IMR-90 (cell line): ENCODE results near the gene TTI1. TPM values are rescaled to one million over a fixed set of nuclear protein-coding genes. Genes with fewer than 3 reads are reported as not detected.

ENCODE experiments used
- ATAC-seq: fragments of 200-7000 bp; cut with Tn5 transposase; 2 replicates; pipeline ENCODE4 v1.9.1; 2020; ENCODE audit warnings: low read depth, mild to moderate bottlenecking, moderate library complexity
- BruUV-seq: library from RNA; stranded (reverse); fragments of 400-500 nt; replicated peaks from 2 replicates; lab custom pipeline; 2021; lab: Mats Ljungman, UMichigan
- CTCF ChIA-PET: fragments of 300-600 bp; formaldehyde crosslinking; extraction: SDS; loops from one replicate; lab custom pipeline; 2021; ENCODE audit warnings: antibody characterized with exemption; lab: Yijun Ruan, JAX
- POLR2A ChIA-PET: fragments of 300-600 bp; sonication (Branson Sonifier 250); formaldehyde crosslinking; loops from one replicate; lab custom pipeline; 2022; ENCODE audit warnings: antibody characterized with exemption; ENCODE audit not compliant: unreplicated experiment; lab: Charles Lee
- DNase-seq: peaks from one replicate; pipeline ENCODE4 v3.0.0; 2013
- H2AFZ ChIP-seq: replicated peaks from 2 replicates; pipeline ENCODE3; 2013; ENCODE audit warnings: low read length, mild to moderate bottlenecking; ENCODE audit not compliant: poor library complexity
- H2AK5ac ChIP-seq: 2 replicates; pipeline ENCODE4 v1.6.1; 2013; ENCODE audit warnings: low read depth, low read length, inconsistent platforms
- H2AK9ac ChIP-seq: replicated peaks from 2 replicates; pipeline ENCODE3; 2013; ENCODE audit warnings: mild to moderate bottlenecking, low read depth, low read length, moderate library complexity; ENCODE audit not compliant: poor library complexity
- H2BK120ac ChIP-seq: 2 replicates; pipeline ENCODE4 v1.6.1; 2013; ENCODE audit warnings: low read depth, low read length, inconsistent platforms
- H2BK15ac ChIP-seq: 3 replicates; pipeline ENCODE4 v1.6.1; 2013; ENCODE audit warnings: low read depth, low read length, inconsistent platforms
- H2BK20ac ChIP-seq: 2 replicates; pipeline ENCODE4 v1.6.1; 2013; ENCODE audit warnings: low read depth, mild to moderate bottlenecking, inconsistent platforms, low read length, moderate library complexity
- H2BK5ac ChIP-seq: 2 replicates; pipeline ENCODE4 v1.6.1; 2013; ENCODE audit warnings: mild to moderate bottlenecking, low read depth, low read length, inconsistent platforms; ENCODE audit not compliant: poor library complexity, severe bottlenecking
- H3K14ac ChIP-seq: replicated peaks from 2 replicates; pipeline ENCODE4 v1.6.1; 2013; ENCODE audit warnings: low read depth, low read length, inconsistent platforms
- H3K18ac ChIP-seq: 2 replicates; pipeline ENCODE4 v1.6.1; 2013; ENCODE audit warnings: low read depth, low read length, control low read depth
- H3K23ac ChIP-seq: 2 replicates; pipeline ENCODE4 v1.6.1; 2013; ENCODE audit warnings: low read depth, low read length, inconsistent platforms
- H3K27ac ChIP-seq: 2 replicates; pipeline ENCODE4 v1.5.1; 2013; ENCODE audit warnings: mild to moderate bottlenecking, control low read depth, low read length; ENCODE audit not compliant: insufficient read depth
- H3K27me3 ChIP-seq: 2 replicates; pipeline ENCODE4 v1.6.1; 2013; ENCODE audit warnings: low read length; ENCODE audit not compliant: control insufficient read depth, insufficient read depth
- H3K36me3 ChIP-seq: 2 replicates; pipeline ENCODE4 v1.6.1; 2013; ENCODE audit warnings: low read length, mixed read lengths; ENCODE audit not compliant: control insufficient read depth, insufficient read depth
- H3K4ac ChIP-seq: 2 replicates; pipeline ENCODE4 v1.6.1; 2013; ENCODE audit warnings: low read depth, low read length, inconsistent platforms
- H3K4me1 ChIP-seq: 2 replicates; pipeline ENCODE4 v1.6.1; 2013; ENCODE audit warnings: low read length, mixed read lengths; ENCODE audit not compliant: control insufficient read depth, insufficient read depth
- H3K4me2 ChIP-seq: 2 replicates; pipeline ENCODE4 v1.6.1; 2013; ENCODE audit warnings: low read depth, mild to moderate bottlenecking, control low read depth, low read length, moderate library complexity
- H3K4me3 ChIP-seq: 2 replicates; pipeline ENCODE4 v1.5.1; 2013; ENCODE audit warnings: low read depth, mild to moderate bottlenecking, control low read depth, low read length, moderate library complexity; ENCODE audit not compliant: insufficient read depth
- H3K56ac ChIP-seq: 2 replicates; pipeline ENCODE4 v1.6.1; 2013; ENCODE audit warnings: low read length, inconsistent platforms; ENCODE audit not compliant: insufficient read depth; ENCODE audit errors: extremely low read depth
- H3K79me1 ChIP-seq, 2 experiments: 2 replicates each; pipeline ENCODE4 v1.6.1; 2013; ENCODE audit warnings: low read length in 2 of 2, inconsistent platforms in 1 of 2, low read depth in 1 of 2
- H3K9ac ChIP-seq: 2 replicates; pipeline ENCODE4 v1.6.1; 2013; ENCODE audit warnings: low read depth, low read length, control low read depth
- H3K9me1 ChIP-seq: 2 replicates; pipeline ENCODE4 v1.6.1; 2013; ENCODE audit warnings: low read length, inconsistent platforms; ENCODE audit not compliant: insufficient read depth
- H3K9me3 ChIP-seq: 2 replicates; pipeline ENCODE4 v1.6.1; 2013; ENCODE audit warnings: low read length; ENCODE audit not compliant: control insufficient read depth, insufficient read depth
- H4K20me1 ChIP-seq: 2 replicates; pipeline ENCODE4 v1.6.1; 2013; ENCODE audit warnings: low read length, inconsistent platforms; ENCODE audit not compliant: insufficient read depth
- H4K5ac ChIP-seq: 2 replicates; pipeline ENCODE4 v1.6.1; 2013; ENCODE audit warnings: mild to moderate bottlenecking, low read depth, low read length, control low read depth
- H4K8ac ChIP-seq, 2 experiments: 2 replicates each; pipeline ENCODE4 v1.6.1; 2013; ENCODE audit warnings: low read depth in 2 of 2, low read length in 2 of 2, control low read depth in 1 of 2, inconsistent platforms in 1 of 2
- H4K91ac ChIP-seq: 2 replicates; pipeline ENCODE4 v1.6.1; 2013; ENCODE audit warnings: low read depth, low read length, inconsistent platforms; ENCODE audit not compliant: insufficient read depth
- BHLHE40 ChIP-seq: fragments of 150-350 bp; IDR thresholded peaks from 2 replicates; pipeline ENCODE4 v1.6.1; 2016; ENCODE audit warnings: mild to moderate bottlenecking, low read depth, low read length
- CTCF ChIP-seq: conservative IDR thresholded peaks from 2 replicates; pipeline ENCODE4 v1.5.1; 2012; ENCODE audit warnings: mild to moderate bottlenecking, low read depth, low read length, improper control_type of control experiment
- FOS ChIP-seq: fragments of 150-350 bp; IDR thresholded peaks from 2 replicates; pipeline ENCODE4 v1.6.1; 2016; ENCODE audit warnings: low read depth, low read length
- MXI1 ChIP-seq: IDR thresholded peaks from 2 replicates; pipeline ENCODE4 v1.6.1; 2012; ENCODE audit warnings: low read depth, mild to moderate bottlenecking, low read length, moderate library complexity, borderline replicate concordance
- RAD21 ChIP-seq: IDR thresholded peaks from 2 replicates; pipeline ENCODE4 v1.6.1; 2012; ENCODE audit warnings: low read length, improper control_type of control experiment
- RFX5 ChIP-seq: IDR thresholded peaks from 2 replicates; pipeline ENCODE4 v1.8.0; 2012; ENCODE audit warnings: low read depth, mild to moderate bottlenecking, low read length, moderate library complexity
- USF2 ChIP-seq: fragments of 150-350 bp; IDR thresholded peaks from 2 replicates; pipeline ENCODE4 v1.6.1; 2017; ENCODE audit warnings: mild to moderate bottlenecking, antibody characterized with exemption, low read length, low read depth
- WGBS, 2 experiments: methylation state at CpG; one replicate each; pipeline versions ENCODE4 v1.1.5 to v1.1.7; 2013; ENCODE audit warnings: missing lambda C conversion rate in 2 of 2; ENCODE audit not compliant: insufficient read length in 1 of 2; ENCODE audit errors: extremely low coverage in 2 of 2; 5-methylcytosine and 5-hydroxymethylcytosine counted together
- dilution Hi-C: fragments of 300-500 bp; cut with HindIII; formaldehyde crosslinking; loops from one replicate; pipeline ENCODE4 v1.14.3; 2018; ENCODE audit warnings: low sequenced_read_pairs; ENCODE audit not compliant: unreplicated experiment
- in situ Hi-C: fragments of 300-500 bp; cut with MboI; formaldehyde crosslinking; loops from 3 replicates; pipeline ENCODE4 v1.14.3; 2019; ENCODE audit warnings: low sequenced_read_pairs, inconsistent platforms, mixed read lengths
- intact Hi-C: fragments of 100-400 bp; cut with micrococcal nuclease; formaldehyde crosslinking; loops from 2 replicates; pipeline ENCODE4 v1.10.0; 2022
- polyA plus RNA-seq, 3 experiments: library from polyadenylated mRNA; depleted of rRNA; stranded (reverse); fragments of >200 nt; gene quantifications; 2 replicates each; pipeline ENCODE4 v1.2.3, GENCODE V29; 2012; ENCODE audit warnings: low replicate concordance in 1 of 3
- total RNA-seq: library from RNA; depleted of rRNA; stranded (reverse); fragments of >200 nt; gene quantifications from 2 replicates; pipeline ENCODE4 v1.2.3, GENCODE V29; 2012
- TF ChIP-seq, protein P1 (sequence below): fragments of 150-350 bp; IDR thresholded peaks from 2 replicates; pipeline ENCODE4 v1.6.1; 2016; ENCODE audit warnings: low read depth, mild to moderate bottlenecking, low read length, moderate library complexity, borderline replicate concordance

Gene TTI1
- total and polyA plus RNA-seq, 2 of the 4 experiments (the other 2 are of a cell fraction) = 12.5 to 17.6 TPM

DNA sequence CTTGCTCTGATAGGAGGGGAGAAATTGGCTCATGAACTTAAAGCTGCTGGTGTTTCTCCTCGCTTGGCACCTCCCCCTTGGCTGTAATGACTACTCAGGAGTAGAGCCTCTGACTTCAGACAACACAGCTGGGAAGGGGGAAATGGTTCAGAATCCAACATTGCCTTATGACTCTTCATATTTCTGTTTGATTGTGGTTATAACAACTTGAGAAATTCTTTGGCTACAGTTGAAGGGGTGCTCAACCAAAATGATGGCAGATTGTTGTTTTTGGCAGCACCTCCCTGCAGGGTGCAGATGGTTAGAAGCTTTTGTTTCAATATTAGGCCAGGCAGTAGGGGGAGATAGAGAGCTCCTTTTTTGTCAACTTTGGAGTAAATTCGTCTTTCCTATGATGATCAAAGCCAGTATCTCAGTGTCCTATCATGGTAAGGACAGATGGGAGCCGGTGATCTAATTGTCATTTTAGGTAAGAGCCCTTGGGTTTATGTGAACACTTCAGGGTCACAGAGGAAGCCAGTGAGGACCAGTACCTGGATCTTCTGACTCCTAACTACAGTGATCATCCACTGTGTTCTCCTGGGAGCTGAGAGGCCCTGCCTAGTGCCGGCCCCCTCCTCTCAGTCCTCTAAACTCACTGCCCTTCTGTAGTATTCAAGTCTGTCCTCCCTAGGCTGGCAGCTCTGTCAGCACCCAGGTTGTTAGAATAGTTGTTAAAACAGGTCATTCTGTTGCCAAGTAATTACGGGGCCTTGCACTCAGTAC lies 40.2 kb upstream of the TTI1 start (continued):
- TF ChIP-seq CTCF (peak; percentile 89), RFX5 (no peak)

DNA sequence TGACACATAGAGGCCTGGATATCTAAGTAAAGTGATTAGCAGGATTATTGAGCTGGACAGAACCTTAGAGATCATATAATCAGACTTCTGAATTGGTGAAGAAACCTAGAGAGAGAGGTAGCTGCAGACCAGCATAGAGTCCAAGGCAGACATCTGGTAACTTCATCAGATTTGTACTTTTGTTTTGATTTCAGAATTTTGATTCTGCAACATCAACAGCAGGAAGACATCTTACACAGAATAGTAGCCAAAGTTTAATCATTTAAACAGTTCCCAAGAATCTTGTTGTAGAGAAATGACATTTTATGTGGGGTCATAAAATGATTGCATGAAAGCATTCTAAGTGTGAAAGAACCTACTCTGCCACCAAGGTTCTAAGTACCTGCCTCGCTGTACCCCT lies 39.6 kb upstream of the TTI1 start:
- H3K27me3 ChIP-seq = no peaks in the 10 kb centered on the region
- peak overlapping the region; percentile 11; the same call in 1 of the 2 replicates for H3K14ac ChIP-seq
- peak overlapping the region; percentile 60 for H4K5ac ChIP-seq
- H2BK15ac ChIP-seq = peak overlapping the region; percentile 21; the same call in 1 of the 3 replicates
- TF ChIP-seq BHLHE40 (no peak), RAD21 (no peak), MXI1 (no peak), FOS (no peak), USF2 (no peak)
- TF ChIP-seq, protein P1, sequence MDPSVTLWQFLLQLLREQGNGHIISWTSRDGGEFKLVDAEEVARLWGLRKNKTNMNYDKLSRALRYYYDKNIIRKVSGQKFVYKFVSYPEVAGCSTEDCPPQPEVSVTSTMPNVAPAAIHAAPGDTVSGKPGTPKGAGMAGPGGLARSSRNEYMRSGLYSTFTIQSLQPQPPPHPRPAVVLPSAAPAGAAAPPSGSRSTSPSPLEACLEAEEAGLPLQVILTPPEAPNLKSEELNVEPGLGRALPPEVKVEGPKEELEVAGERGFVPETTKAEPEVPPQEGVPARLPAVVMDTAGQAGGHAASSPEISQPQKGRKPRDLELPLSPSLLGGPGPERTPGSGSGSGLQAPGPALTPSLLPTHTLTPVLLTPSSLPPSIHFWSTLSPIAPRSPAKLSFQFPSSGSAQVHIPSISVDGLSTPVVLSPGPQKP = no peak
- H2AK9ac ChIP-seq = no peak overlapping the region
- peaks cover 25% of the 10 kb centered on the region for H3K36me3 ChIP-seq
- peak overlapping the region; percentile 56 for H3K18ac ChIP-seq
- ChIA-PET POLR2A (no interaction called here), CTCF (interaction anchor here (0.7 to 2.0 kb wide), 17 partner anchors 11 to 154 kb away, joined by 3 to 21 read pairs (median 4); no protein-coding TSS in a partner anchor)
- H3K79me1 ChIP-seq = peaks cover 29 to 52% of the 10 kb centered on the region in 2 experiments
- no peak overlapping the region for H2AK5ac ChIP-seq
- BruUV-seq = no TSS peak
- H4K20me1 ChIP-seq = no peaks in the 10 kb centered on the region
- no peak overlapping the region for H3K4me3 ChIP-seq
- peak overlapping the region; percentile 55 for H3K4me2 ChIP-seq
- ATAC-seq (no peak), DNase-seq (no peak)
- no peak overlapping the region for H3K9ac ChIP-seq
- peaks cover 16% of the 10 kb centered on the region for H3K9me1 ChIP-seq
- H4K91ac ChIP-seq = peak overlapping the region; percentile 10; the same call in 1 of the 2 replicates
- WGBS, 2 experiments = no CpG with 5 or more reads among the region's 1 CpG
- H3K9me3 ChIP-seq = no peaks in the 10 kb centered on the region
- peak overlapping the region; percentile 39; the same call in 1 of the 2 replicates for H3K4ac ChIP-seq
- intact Hi-C loops (loop anchor here (1.0 to 2.0 kb wide), 3 partner anchors 92 to 148 kb away; partner anchors contain the start of gene TGM2), in situ Hi-C loops (no loop called here), dilution Hi-C loops (no loop called here)
- 0 out of 4 replicates have a peak overlapping the region, but pooled peaks of 1 of the 2 experiments have one; percentile 25 for H4K8ac ChIP-seq
- no peak overlapping the region for H2AFZ ChIP-seq
- H3K23ac ChIP-seq = no peak overlapping the region
- peak overlapping the region; percentile 47; the same call in 1 of the 2 replicates for H2BK20ac ChIP-seq
- peak overlapping the region; percentile 74; the same call in 1 of the 2 replicates for H3K27ac ChIP-seq
- no peak overlapping the region for H3K56ac ChIP-seq
- peaks cover 21% of the 10 kb centered on the region for H3K4me1 ChIP-seq
- peak overlapping the region; percentile 92 for H2BK5ac ChIP-seq
- H2BK120ac ChIP-seq = peak overlapping the region; percentile 90
